ENCODE measurements around the gene ASB18. TPM values are rescaled to one million over a fixed set of nuclear protein-coding genes. Genes with fewer than 3 reads are reported as not detected.

The ASB18 gene
- polyA plus RNA-seq, 5 donors = 0.04 to 0.21 (median 0.12) TPM; not detected in 1

Other genes with a start within 250 kb of the ASB18 start
- under 1 TPM in 1 of 5 donors, not detected in 4; 0.18 TPM for gene GBX2, start 96.0 kb downstream of the ASB18 start, polyA plus RNA-seq (ENCODE audit: insufficient read depth in 1 of 5, insufficient read length in 5 of 5, low replicate concordance in 1 of 5)